SK-N-SH (cell line): ENCODE measurements around the gene ZMYM5. TPM values are rescaled to one million over a fixed set of nuclear protein-coding genes. Genes with fewer than 3 reads are reported as not detected.
A peak's percentile ranks its signal among the peaks of the same experiment; 100 is the strongest.

ENCODE experiments used
- CTCF ChIA-PET: fragments of 300-600, 350-600 bp; formaldehyde crosslinking; extraction: SDS; loops from one replicate; lab custom pipeline; 2021; lab: Yijun Ruan, JAX
- POLR2A ChIA-PET: fragments of 350-600 bp; sonication (Branson Sonifier 250); formaldehyde crosslinking; extraction: SDS; loops from one replicate; lab custom pipeline; 2020; ENCODE audit warnings: antibody characterized with exemption, inconsistent platforms; lab: Yijun Ruan, JAX
- DNase-seq: peaks from one replicate; pipeline ENCODE4 v3.0.0; 2012
- H2AFZ ChIP-seq: fragments of 200-600 bp; sonication (generic); 2 replicates; pipeline ENCODE4 v1.8.1; 2016; ENCODE audit warnings: antibody characterized with exemption, mild to moderate bottlenecking, low read depth
- H3F3A ChIP-seq: fragments of 200-600 bp; sonication (generic); replicated peaks from 2 replicates; pipeline ENCODE3; 2016; ENCODE audit warnings: antibody characterized with exemption, mild to moderate bottlenecking; ENCODE audit not compliant: insufficient read depth
- H3K27ac ChIP-seq, 2 experiments: fragments of 200-500 bp in 1 of 2; fragments of 200-600 bp in 1 of 2; sonication (Bioruptor generic) in 1 of 2; sonication (generic), shearing (Covaris generic) in 1 of 2; 2 replicates each; pipeline versions ENCODE4 v1.5.1 to v1.6.1; 2014 to 2016; ENCODE audit warnings: low read depth in 2 of 2, inconsistent platforms in 1 of 2, low read length in 1 of 2, mild to moderate bottlenecking in 1 of 2, mixed read lengths in 1 of 2
- H3K27me3 ChIP-seq: fragments of 200-600 bp; sonication (generic), shearing (Covaris generic); 2 replicates; pipeline ENCODE4 v1.6.1; 2016; ENCODE audit warnings: mixed run types; ENCODE audit not compliant: insufficient read depth
- H3K36me3 ChIP-seq, 2 experiments: fragments of 200-500 bp in 1 of 2; fragments of 200-600 bp in 1 of 2; sonication (Bioruptor generic) in 1 of 2; sonication (generic) in 1 of 2; replicated peaks in 1 of 2; 2 replicates each; pipeline versions ENCODE3 to v1.5.1; 2014 to 2016; ENCODE audit warnings: low read length in 1 of 2, mild to moderate bottlenecking in 1 of 2; ENCODE audit not compliant: insufficient read depth in 2 of 2, control insufficient read depth in 1 of 2
- H3K4me1 ChIP-seq, 2 experiments: fragments of 200-500 bp in 1 of 2; fragments of 200-600 bp in 1 of 2; sonication (Bioruptor generic) in 1 of 2; sonication (generic), shearing (Covaris generic) in 1 of 2; 2 replicates each; pipeline versions ENCODE4 v1.5.1 to v1.6.1; 2014 to 2016; ENCODE audit warnings: low read depth in 1 of 2, low read length in 1 of 2, mixed run types in 1 of 2; ENCODE audit not compliant: insufficient read depth in 2 of 2, control insufficient read depth in 1 of 2
- H3K4me2 ChIP-seq: fragments of 200-600 bp; sonication (generic), shearing (Covaris generic); 2 replicates; pipeline ENCODE4 v1.6.1; 2017; ENCODE audit warnings: mixed run types
- H3K4me3 ChIP-seq, 2 experiments: fragments of 200-500 bp in 1 of 2; fragments of 200-600 bp in 1 of 2; sonication (Bioruptor generic) in 1 of 2; sonication (generic), shearing (Covaris generic) in 1 of 2; 2 replicates each; pipeline versions ENCODE4 v1.5.1 to v1.8.1; 2014 to 2016; ENCODE audit warnings: low read depth in 2 of 2, inconsistent platforms in 1 of 2, low read length in 1 of 2, mild to moderate bottlenecking in 1 of 2, mixed read lengths in 1 of 2, moderate library complexity in 1 of 2
- H3K79me2 ChIP-seq: fragments of 200-600 bp; sonication (generic); 2 replicates; pipeline ENCODE4 v1.8.1; 2017; ENCODE audit warnings: mild to moderate bottlenecking; ENCODE audit not compliant: insufficient read depth
- H3K9ac ChIP-seq: fragments of 200-600 bp; sonication (generic); 2 replicates; pipeline ENCODE4 v1.6.1; 2017; ENCODE audit warnings: mixed run types
- H3K9me2 ChIP-seq: fragments of 200-600 bp; sonication (generic); 2 replicates; pipeline ENCODE4 v1.6.1; 2017; ENCODE audit warnings: mixed run types
- H3K9me3 ChIP-seq: fragments of 200-600 bp; sonication (generic); 2 replicates; pipeline ENCODE4 v1.6.1; 2017; ENCODE audit warnings: mixed run types, mild to moderate bottlenecking, moderate library complexity
- H4K20me1 ChIP-seq: fragments of 200-600 bp; sonication (generic); 2 replicates; pipeline ENCODE4 v1.6.1; 2017; ENCODE audit warnings: mild to moderate bottlenecking, mixed run types; ENCODE audit not compliant: insufficient read depth
- ELF1 ChIP-seq: IDR thresholded peaks from 2 replicates; pipeline ENCODE4 v1.4.0; 2012
- EZH2phosphoT487 ChIP-seq: fragments of 200-600 bp; sonication (generic); IDR thresholded peaks from 2 replicates; pipeline ENCODE4 v1.6.1; 2017; ENCODE audit warnings: low read depth, mixed run types, mild to moderate bottlenecking, antibody characterized with exemption, moderate library complexity, borderline replicate concordance
- FOSL2 ChIP-seq: IDR thresholded peaks from 2 replicates; pipeline ENCODE4 v1.4.0; 2012; ENCODE audit warnings: low read depth, mild to moderate bottlenecking, moderate library complexity, borderline replicate concordance
- FOXJ3 ChIP-seq: sonication (generic); formaldehyde crosslinking; IDR thresholded peaks from 2 replicates; pipeline ENCODE4 v1.5.1; 2020; ENCODE audit warnings: mild to moderate bottlenecking, missing genetic modification reagents
- FOXM1 ChIP-seq: IDR thresholded peaks from 2 replicates; pipeline ENCODE4 v1.4.0; 2012; ENCODE audit warnings: low read depth, mild to moderate bottlenecking
- GATA2 ChIP-seq: sonication (generic); formaldehyde crosslinking; IDR thresholded peaks from 2 replicates; pipeline ENCODE4 v1.5.0; 2020; ENCODE audit warnings: mild to moderate bottlenecking, missing genetic modification reagents
- JUND ChIP-seq: IDR thresholded peaks from 2 replicates; pipeline ENCODE4 v1.4.0; 2012
- MEF2A ChIP-seq: IDR thresholded peaks from 2 replicates; pipeline ENCODE4 v1.4.0; 2012; ENCODE audit warnings: low read depth, borderline replicate concordance
- MXI1 ChIP-seq: IDR thresholded peaks from 2 replicates; pipeline ENCODE4 v1.6.1; 2012; ENCODE audit warnings: mild to moderate bottlenecking, low read depth, low read length, improper control_type of control experiment
- NFIC ChIP-seq: IDR thresholded peaks from 2 replicates; pipeline ENCODE4 v1.4.0; 2012; ENCODE audit warnings: borderline replicate concordance
- NRF1 ChIP-seq: IDR thresholded peaks from 2 replicates; pipeline ENCODE4 v1.6.1; 2012; ENCODE audit warnings: low read depth, mild to moderate bottlenecking, low read length
- RAD21 ChIP-seq: IDR thresholded peaks from 2 replicates; pipeline ENCODE4 v1.6.1; 2012; ENCODE audit warnings: mild to moderate bottlenecking, low read length
- RCOR1 ChIP-seq: fragments of 150-350 bp; IDR thresholded peaks from 2 replicates; pipeline ENCODE4 v1.6.1; 2017; ENCODE audit warnings: antibody characterized with exemption, low read length
- RFX5 ChIP-seq: IDR thresholded peaks from 2 replicates; pipeline ENCODE4 v1.6.1; 2012; ENCODE audit warnings: mild to moderate bottlenecking, improper control_type of control experiment, low read length
- SIN3A ChIP-seq: IDR thresholded peaks from 2 replicates; pipeline ENCODE4 v1.6.1; 2012; ENCODE audit warnings: low read depth, mild to moderate bottlenecking, low read length, moderate library complexity, borderline replicate concordance
- SMC3 ChIP-seq: IDR thresholded peaks from 2 replicates; pipeline ENCODE4 v1.6.1; 2012; ENCODE audit warnings: low read depth, low read length, improper control_type of control experiment
- TAF1 ChIP-seq: IDR thresholded peaks from 2 replicates; pipeline ENCODE4 v1.6.1; 2012; ENCODE audit warnings: low read depth, mild to moderate bottlenecking, low read length, moderate library complexity, borderline replicate concordance
- TCF12 ChIP-seq: IDR thresholded peaks from 2 replicates; pipeline ENCODE4 v1.4.0; 2012
- YY1 ChIP-seq: IDR thresholded peaks from 2 replicates; pipeline ENCODE4 v1.4.0; 2012; ENCODE audit warnings: low read depth, mild to moderate bottlenecking
- WGBS: methylation state at CpG from one replicate; pipeline ENCODE4 v1.1.6; 2017; ENCODE audit warnings: low lambda C conversion rate; 5-methylcytosine and 5-hydroxymethylcytosine counted together
- polyA plus RNA-seq, 3 experiments: library from polyadenylated mRNA; depleted of rRNA; stranded (reverse); fragments of >200 nt; gene quantifications; 2 replicates each; pipeline ENCODE4 v1.2.3, GENCODE V29; 2012
- TF ChIP-seq, protein P1 (sequence below): IDR thresholded peaks from 2 replicates; pipeline ENCODE4 v1.6.1; 2012; ENCODE audit warnings: mild to moderate bottlenecking, low read depth, low read length, moderate library complexity
- TF ChIP-seq, protein P2 (sequence below): fragments of 150-350 bp; IDR thresholded peaks from 2 replicates; pipeline ENCODE4 v1.6.1; 2016; ENCODE audit warnings: mild to moderate bottlenecking, low read depth, low read length
- TF ChIP-seq, protein P3 (sequence below): IDR thresholded peaks from 2 replicates; pipeline ENCODE4 v1.4.0; 2012; ENCODE audit warnings: low read depth, borderline replicate concordance
- TF ChIP-seq, protein P4 (sequence below): IDR thresholded peaks from 2 replicates; pipeline ENCODE4 v1.4.0; 2012; ENCODE audit warnings: low read depth
- TF ChIP-seq, protein P5 (sequence below): IDR thresholded peaks from 2 replicates; pipeline ENCODE4 v1.4.0; 2012; ENCODE audit warnings: low read depth, borderline replicate concordance
- TF ChIP-seq, protein P6 (sequence below): fragments of 200-600 bp; sonication (generic); IDR thresholded peaks from 2 replicates; pipeline ENCODE4 v1.6.1; 2017; ENCODE audit warnings: antibody characterized with exemption, mild to moderate bottlenecking, moderate library complexity

The ZMYM5 gene
- polyA plus RNA-seq, 1 of the 3 experiments (the other 2 are of a cell fraction): 5.2 TPM

DNA sequence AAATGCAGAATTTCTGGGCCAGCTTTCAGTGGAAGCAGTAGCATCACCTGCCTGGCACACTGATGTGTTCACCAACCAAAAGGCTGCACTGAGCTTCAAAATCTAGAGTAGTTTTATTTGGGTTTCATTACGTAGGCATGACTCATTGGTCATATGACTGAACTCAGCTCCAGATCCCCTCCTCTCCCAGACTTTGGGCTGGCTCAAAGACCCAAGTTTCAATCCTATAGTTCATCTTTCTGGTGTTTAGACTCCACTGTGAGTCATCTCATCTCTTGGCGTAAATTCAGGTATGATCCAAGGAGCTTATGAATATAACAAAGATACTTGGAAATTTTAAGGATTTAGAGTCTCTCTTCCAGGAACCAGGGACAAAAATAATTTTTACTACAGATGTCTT, 17.7 kb downstream of the ZMYM5 start:
- H4K20me1 ChIP-seq: peaks cover 30% of the 10 kb centered on the region
- 6% methylated on average over 2 of the region's 2 CpGs for WGBS
- peaks cover 3 to 15% of the 10 kb centered on the region in 2 experiments; a peak in 3 of 4 replicates for H3K4me1 ChIP-seq
- no peak overlapping the region for H3K4me3 ChIP-seq
- peak; percentile 32 for DNase-seq
- peaks cover 7 to 56% of the 10 kb centered on the region in 2 experiments for H3K36me3 ChIP-seq
- no peaks in the 10 kb centered on the region for H3K9me3 ChIP-seq
- no peak overlapping the region for H3K9ac ChIP-seq
- no peaks in the 10 kb centered on the region for H3K9me2 ChIP-seq
- H3K79me2 ChIP-seq: peaks cover 86% of the 10 kb centered on the region
- ChIA-PET POLR2A (interaction anchor here (0.9 kb wide), 1 partner anchor 18 kb away, joined by 3 read pairs; the partner anchor contains the start of gene ZMYM5), CTCF (interaction anchor here (0.7 to 1.1 kb wide), 4 partner anchors 10 to 28 kb away, joined by 3 to 4 read pairs (median 3); no protein-coding TSS in a partner anchor)
- TF ChIP-seq JUND: peak; percentile 84
- no peak for TF ChIP-seq RFX5
- no peak for TF ChIP-seq MXI1
- no peak for TF ChIP-seq FOXJ3
- TF ChIP-seq, protein P1, sequence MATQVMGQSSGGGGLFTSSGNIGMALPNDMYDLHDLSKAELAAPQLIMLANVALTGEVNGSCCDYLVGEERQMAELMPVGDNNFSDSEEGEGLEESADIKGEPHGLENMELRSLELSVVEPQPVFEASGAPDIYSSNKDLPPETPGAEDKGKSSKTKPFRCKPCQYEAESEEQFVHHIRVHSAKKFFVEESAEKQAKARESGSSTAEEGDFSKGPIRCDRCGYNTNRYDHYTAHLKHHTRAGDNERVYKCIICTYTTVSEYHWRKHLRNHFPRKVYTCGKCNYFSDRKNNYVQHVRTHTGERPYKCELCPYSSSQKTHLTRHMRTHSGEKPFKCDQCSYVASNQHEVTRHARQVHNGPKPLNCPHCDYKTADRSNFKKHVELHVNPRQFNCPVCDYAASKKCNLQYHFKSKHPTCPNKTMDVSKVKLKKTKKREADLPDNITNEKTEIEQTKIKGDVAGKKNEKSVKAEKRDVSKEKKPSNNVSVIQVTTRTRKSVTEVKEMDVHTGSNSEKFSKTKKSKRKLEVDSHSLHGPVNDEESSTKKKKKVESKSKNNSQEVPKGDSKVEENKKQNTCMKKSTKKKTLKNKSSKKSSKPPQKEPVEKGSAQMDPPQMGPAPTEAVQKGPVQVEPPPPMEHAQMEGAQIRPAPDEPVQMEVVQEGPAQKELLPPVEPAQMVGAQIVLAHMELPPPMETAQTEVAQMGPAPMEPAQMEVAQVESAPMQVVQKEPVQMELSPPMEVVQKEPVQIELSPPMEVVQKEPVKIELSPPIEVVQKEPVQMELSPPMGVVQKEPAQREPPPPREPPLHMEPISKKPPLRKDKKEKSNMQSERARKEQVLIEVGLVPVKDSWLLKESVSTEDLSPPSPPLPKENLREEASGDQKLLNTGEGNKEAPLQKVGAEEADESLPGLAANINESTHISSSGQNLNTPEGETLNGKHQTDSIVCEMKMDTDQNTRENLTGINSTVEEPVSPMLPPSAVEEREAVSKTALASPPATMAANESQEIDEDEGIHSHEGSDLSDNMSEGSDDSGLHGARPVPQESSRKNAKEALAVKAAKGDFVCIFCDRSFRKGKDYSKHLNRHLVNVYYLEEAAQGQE: no peak
- no peak for TF ChIP-seq SIN3A
- TF ChIP-seq, protein P2, sequence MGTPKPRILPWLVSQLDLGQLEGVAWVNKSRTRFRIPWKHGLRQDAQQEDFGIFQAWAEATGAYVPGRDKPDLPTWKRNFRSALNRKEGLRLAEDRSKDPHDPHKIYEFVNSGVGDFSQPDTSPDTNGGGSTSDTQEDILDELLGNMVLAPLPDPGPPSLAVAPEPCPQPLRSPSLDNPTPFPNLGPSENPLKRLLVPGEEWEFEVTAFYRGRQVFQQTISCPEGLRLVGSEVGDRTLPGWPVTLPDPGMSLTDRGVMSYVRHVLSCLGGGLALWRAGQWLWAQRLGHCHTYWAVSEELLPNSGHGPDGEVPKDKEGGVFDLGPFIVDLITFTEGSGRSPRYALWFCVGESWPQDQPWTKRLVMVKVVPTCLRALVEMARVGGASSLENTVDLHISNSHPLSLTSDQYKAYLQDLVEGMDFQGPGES: no peak
- TF ChIP-seq NRF1: no peak
- TF ChIP-seq, protein P3, sequence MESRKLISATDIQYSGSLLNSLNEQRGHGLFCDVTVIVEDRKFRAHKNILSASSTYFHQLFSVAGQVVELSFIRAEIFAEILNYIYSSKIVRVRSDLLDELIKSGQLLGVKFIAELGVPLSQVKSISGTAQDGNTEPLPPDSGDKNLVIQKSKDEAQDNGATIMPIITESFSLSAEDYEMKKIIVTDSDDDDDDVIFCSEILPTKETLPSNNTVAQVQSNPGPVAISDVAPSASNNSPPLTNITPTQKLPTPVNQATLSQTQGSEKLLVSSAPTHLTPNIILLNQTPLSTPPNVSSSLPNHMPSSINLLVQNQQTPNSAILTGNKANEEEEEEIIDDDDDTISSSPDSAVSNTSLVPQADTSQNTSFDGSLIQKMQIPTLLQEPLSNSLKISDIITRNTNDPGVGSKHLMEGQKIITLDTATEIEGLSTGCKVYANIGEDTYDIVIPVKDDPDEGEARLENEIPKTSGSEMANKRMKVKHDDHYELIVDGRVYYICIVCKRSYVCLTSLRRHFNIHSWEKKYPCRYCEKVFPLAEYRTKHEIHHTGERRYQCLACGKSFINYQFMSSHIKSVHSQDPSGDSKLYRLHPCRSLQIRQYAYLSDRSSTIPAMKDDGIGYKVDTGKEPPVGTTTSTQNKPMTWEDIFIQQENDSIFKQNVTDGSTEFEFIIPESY: no peak
- no peak for TF ChIP-seq FOXM1
- TF ChIP-seq GATA2 (CRISPR knock-in tag): no peak
- no peak for TF ChIP-seq MEF2A
- TF ChIP-seq YY1: no peak
- TF ChIP-seq TCF12: peak; percentile 37
- TF ChIP-seq, protein P4, sequence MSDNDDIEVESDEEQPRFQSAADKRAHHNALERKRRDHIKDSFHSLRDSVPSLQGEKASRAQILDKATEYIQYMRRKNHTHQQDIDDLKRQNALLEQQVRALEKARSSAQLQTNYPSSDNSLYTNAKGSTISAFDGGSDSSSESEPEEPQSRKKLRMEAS: 0 out of 2 replicates have a peak, but pooled peaks have one; percentile 20
- TF ChIP-seq RCOR1: no peak
- peak; percentile 70 for TF ChIP-seq NFIC
- no peak for TF ChIP-seq ELF1
- no peak for TF ChIP-seq EZH2phosphoT487
- no peak for TF ChIP-seq RAD21
- TF ChIP-seq FOSL2: peak; percentile 73; the same call in 1 of the 2 replicates
- TF ChIP-seq, protein P5, sequence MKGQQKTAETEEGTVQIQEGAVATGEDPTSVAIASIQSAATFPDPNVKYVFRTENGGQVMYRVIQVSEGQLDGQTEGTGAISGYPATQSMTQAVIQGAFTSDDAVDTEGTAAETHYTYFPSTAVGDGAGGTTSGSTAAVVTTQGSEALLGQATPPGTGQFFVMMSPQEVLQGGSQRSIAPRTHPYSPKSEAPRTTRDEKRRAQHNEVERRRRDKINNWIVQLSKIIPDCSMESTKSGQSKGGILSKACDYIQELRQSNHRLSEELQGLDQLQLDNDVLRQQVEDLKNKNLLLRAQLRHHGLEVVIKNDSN: peak; percentile 89
- TF ChIP-seq, protein P6, sequence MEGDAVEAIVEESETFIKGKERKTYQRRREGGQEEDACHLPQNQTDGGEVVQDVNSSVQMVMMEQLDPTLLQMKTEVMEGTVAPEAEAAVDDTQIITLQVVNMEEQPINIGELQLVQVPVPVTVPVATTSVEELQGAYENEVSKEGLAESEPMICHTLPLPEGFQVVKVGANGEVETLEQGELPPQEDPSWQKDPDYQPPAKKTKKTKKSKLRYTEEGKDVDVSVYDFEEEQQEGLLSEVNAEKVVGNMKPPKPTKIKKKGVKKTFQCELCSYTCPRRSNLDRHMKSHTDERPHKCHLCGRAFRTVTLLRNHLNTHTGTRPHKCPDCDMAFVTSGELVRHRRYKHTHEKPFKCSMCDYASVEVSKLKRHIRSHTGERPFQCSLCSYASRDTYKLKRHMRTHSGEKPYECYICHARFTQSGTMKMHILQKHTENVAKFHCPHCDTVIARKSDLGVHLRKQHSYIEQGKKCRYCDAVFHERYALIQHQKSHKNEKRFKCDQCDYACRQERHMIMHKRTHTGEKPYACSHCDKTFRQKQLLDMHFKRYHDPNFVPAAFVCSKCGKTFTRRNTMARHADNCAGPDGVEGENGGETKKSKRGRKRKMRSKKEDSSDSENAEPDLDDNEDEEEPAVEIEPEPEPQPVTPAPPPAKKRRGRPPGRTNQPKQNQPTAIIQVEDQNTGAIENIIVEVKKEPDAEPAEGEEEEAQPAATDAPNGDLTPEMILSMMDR: no peak
- TF ChIP-seq TAF1: no peak
- no peak for TF ChIP-seq SMC3
- H2AFZ ChIP-seq: no peak overlapping the region
- no peaks in the 10 kb centered on the region for H3K27me3 ChIP-seq
- peaks cover 31% of the 10 kb centered on the region for H3F3A ChIP-seq
- H3K27ac ChIP-seq: peak overlapping the region; percentile 2 to 85; a peak in 3 of 4 replicates
- peak overlapping the region; percentile 62; the same call in 1 of the 2 replicates for H3K4me2 ChIP-seq
